Suprapubic skin (tissue), 4 donors: ENCODE data around the gene CCDC57. TPM values are rescaled to one million over a fixed set of nuclear protein-coding genes. Genes with fewer than 3 reads are reported as not detected.
"Not testable (repeated sequence)": the region's sequence is repeated elsewhere in the genome, so short reads cannot be mapped to it uniquely, and the experiment has no call there.

Experiments
- DNase-seq, 2 donors: peaks; one replicate each; pipeline ENCODE4 v3.0.0-alpha.2; 2019; ENCODE audit warnings: low spot score in 2 of 2
- H3K27ac ChIP-seq: fragments of 200-600 bp; sonication (generic); one replicate; pipeline ENCODE4 v1.5.1; 2019
- H3K27me3 ChIP-seq: fragments of 200-600 bp; sonication (generic); one replicate; pipeline ENCODE4 v1.5.1; 2019
- H3K36me3 ChIP-seq: fragments of 200-600 bp; sonication (generic); one replicate; pipeline ENCODE4 v1.5.1; 2019
- H3K4me1 ChIP-seq: fragments of 200-600 bp; sonication (generic); one replicate; pipeline ENCODE4 v1.5.1; 2019
- H3K4me3 ChIP-seq: fragments of 200-600 bp; sonication (generic); one replicate; pipeline ENCODE4 v1.5.1; 2019; ENCODE audit warnings: mild to moderate bottlenecking
- H3K9me3 ChIP-seq: fragments of 200-600 bp; sonication (generic); one replicate; pipeline ENCODE4 v1.5.1; 2019
- CTCF ChIP-seq, 2 donors: fragments of 200-600 bp in 1 of 2; fragments of 450-650 bp in 1 of 2; sonication (generic) in 1 of 2; IDR thresholded peaks; one replicate each; pipeline ENCODE4 v1.5.1; 2016 to 2019; ENCODE audit warnings: antibody characterized with exemption in 2 of 2, mild to moderate bottlenecking in 1 of 2, moderate library complexity in 1 of 2
- EP300 ChIP-seq: sonication (generic); formaldehyde crosslinking; IDR thresholded peaks from one replicate; pipeline ENCODE4 v1.6.1; 2017; ENCODE audit warnings: antibody characterized with exemption
- POLR2A ChIP-seq, 2 donors: fragments of 450-650 bp; IDR thresholded peaks; one replicate each; pipeline ENCODE4 v1.6.1; 2017; ENCODE audit warnings: antibody characterized with exemption in 2 of 2, mild to moderate bottlenecking in 2 of 2, moderate library complexity in 2 of 2
- POLR2AphosphoS5 ChIP-seq, 3 donors: sonication (generic); formaldehyde crosslinking; IDR thresholded peaks; one replicate each; pipeline ENCODE4 v1.6.1; 2017; ENCODE audit warnings: antibody characterized with exemption in 3 of 3
- WGBS: methylation state at CpG from one replicate; pipeline ENCODE4 v1.1.5; 2018; 5-methylcytosine and 5-hydroxymethylcytosine counted together
- total RNA-seq, 4 donors: library from RNA; depleted of rRNA; stranded (reverse); fragments of >200 nt; gene quantifications; one replicate each; pipeline ENCODE4 v1.1.0, GENCODE V29; 2016

The CCDC57 gene
- total RNA-seq, 4 donors from 2014 or later, result 16.1 to 29.8 (median 20.3) TPM

GRCh38 chr17:82177761-82178498 lies 34.7 kb downstream of the CCDC57 start:
- TF ChIP-seq CTCF (IDR thresholded peaks at IDR 0.05) (no peak), EP300 (no peak), POLR2A (IDR thresholded peaks at IDR 0.05) (no peak), POLR2AphosphoS5 (IDR thresholded peaks at IDR 0.05) (no peak)
- 91% methylated on average over 11 of the region's 13 CpGs for WGBS

GRCh38 chr17:82177276-82177675 lies 35.4 kb downstream of the CCDC57 start:
- Histone ChIP-seq H3K27me3 (no peaks in the 10 kb centered on the region), H3K4me1 (no peaks in the 10 kb centered on the region), H3K27ac (no peak overlapping the region), H3K36me3 (peaks cover 28% of the 10 kb centered on the region), H3K9me3 (no peaks in the 10 kb centered on the region), H3K4me3 (no peak overlapping the region)
- no peak for DNase-seq
- WGBS, result 90% methylated on average over 11 of the region's 11 CpGs
- TF ChIP-seq CTCF (IDR thresholded peaks at IDR 0.05) (no peak), POLR2AphosphoS5 (IDR thresholded peaks at IDR 0.05) (no peak), POLR2A (IDR thresholded peaks at IDR 0.05) (no peak), EP300 (no peak)

More at GRCh38 chr17:82177761-82178498, 34.7 kb downstream of the CCDC57 start:
- Histone ChIP-seq H3K9me3 (no peaks in the 10 kb centered on the region), H3K4me1 (no peaks in the 10 kb centered on the region), H3K36me3 (peaks cover 25% of the 10 kb centered on the region), H3K27me3 (no peaks in the 10 kb centered on the region), H3K4me3 (no peak overlapping the region), H3K27ac (no peak overlapping the region)
- no peak for DNase-seq

- Histone ChIP-seq H3K9me3 (no peaks in the 10 kb centered on the region), H3K4me3 (no peak overlapping the region), H3K4me1 (no peaks in the 10 kb centered on the region), H3K36me3 (peaks cover 37% of the 10 kb centered on the region), H3K27ac (no peak overlapping the region), H3K27me3 (no peaks in the 10 kb centered on the region)
- DNase-seq, result no peak
- TF ChIP-seq POLR2AphosphoS5 (IDR thresholded peaks at IDR 0.05), result no peak
- no peak for TF ChIP-seq POLR2A (IDR thresholded peaks at IDR 0.05)
- TF ChIP-seq EP300, result no peak
- TF ChIP-seq CTCF (IDR thresholded peaks at IDR 0.05), result no peak
- 71% methylated on average over 4 of the region's 4 CpGs for WGBS
Measured at GRCh38 chr17:82175951-82176350, 36.7 kb downstream of the CCDC57 start.

- Histone ChIP-seq H3K4me3 (no peak overlapping the region), H3K27me3 (no peaks in the 10 kb centered on the region), H3K27ac (no peak overlapping the region), H3K9me3 (no peaks in the 10 kb centered on the region), H3K4me1 (no peaks in the 10 kb centered on the region), H3K36me3 (peaks cover 36% of the 10 kb centered on the region)
- 89% methylated on average over 10 of the region's 10 CpGs for WGBS
- DNase-seq, result no peak
- TF ChIP-seq POLR2AphosphoS5 (IDR thresholded peaks at IDR 0.05), result no peak
- TF ChIP-seq CTCF (IDR thresholded peaks at IDR 0.05), result no peak
- TF ChIP-seq POLR2A (IDR thresholded peaks at IDR 0.05), result no peak
Measured at GRCh38 chr17:82175201-82175600, 37.4 kb downstream of the CCDC57 start.

GRCh38 chr17:82174042-82174857 lies 38.4 kb downstream of the CCDC57 start:
- H3K9me3 ChIP-seq, result not testable (repeated sequence)

More at GRCh38 chr17:82174042-82174857, 38.4 kb downstream of the CCDC57 start:
- 90% methylated on average over 14 of the region's 17 CpGs for WGBS
- H3K4me3 ChIP-seq, DNase-seq, H3K4me1 ChIP-seq, H3K27ac ChIP-seq, H3K27me3 ChIP-seq: not testable (repeated sequence)
- H3K36me3 ChIP-seq, result peaks cover 36% of the 10 kb centered on the region
